Omental fat pad (tissue), 4 donors: ENCODE data around the gene POU2AF2. TPM values are rescaled to one million over a fixed set of nuclear protein-coding genes. Genes with fewer than 3 reads are reported as not detected.
"Not testable (repeated sequence)": the region's sequence is repeated elsewhere in the genome, so short reads cannot be mapped to it uniquely, and the experiment has no call there.

Experiments used
- ATAC-seq: fragments of 150-250 bp; one replicate; pipeline ENCODE4 v1.9.1; 2016; ENCODE audit warnings: mild to moderate bottlenecking, moderate library complexity; ENCODE audit not compliant: low FRiP score
- DNase-seq: peaks from one replicate; pipeline ENCODE4 v3.0.0-alpha.2; 2019; ENCODE audit warnings: low spot score
- total RNA-seq, 4 donors: library from RNA; depleted of rRNA; stranded (reverse); fragments of >200 nt; gene quantifications; one replicate each; pipeline ENCODE4 v1.1.0, GENCODE V29; 2016
- TF ChIP-seq, protein P1 (sequence below), 3 donors: fragments of 450-650 bp; IDR thresholded peaks; one replicate each; pipeline ENCODE4 v1.5.1; 2016 to 2017; ENCODE audit warnings: antibody characterized with exemption in 3 of 3, mild to moderate bottlenecking in 3 of 3, moderate library complexity in 2 of 3

POU2AF2 gene
- total RNA-seq, 4 donors from 2014 or later = not detected

DNA sequence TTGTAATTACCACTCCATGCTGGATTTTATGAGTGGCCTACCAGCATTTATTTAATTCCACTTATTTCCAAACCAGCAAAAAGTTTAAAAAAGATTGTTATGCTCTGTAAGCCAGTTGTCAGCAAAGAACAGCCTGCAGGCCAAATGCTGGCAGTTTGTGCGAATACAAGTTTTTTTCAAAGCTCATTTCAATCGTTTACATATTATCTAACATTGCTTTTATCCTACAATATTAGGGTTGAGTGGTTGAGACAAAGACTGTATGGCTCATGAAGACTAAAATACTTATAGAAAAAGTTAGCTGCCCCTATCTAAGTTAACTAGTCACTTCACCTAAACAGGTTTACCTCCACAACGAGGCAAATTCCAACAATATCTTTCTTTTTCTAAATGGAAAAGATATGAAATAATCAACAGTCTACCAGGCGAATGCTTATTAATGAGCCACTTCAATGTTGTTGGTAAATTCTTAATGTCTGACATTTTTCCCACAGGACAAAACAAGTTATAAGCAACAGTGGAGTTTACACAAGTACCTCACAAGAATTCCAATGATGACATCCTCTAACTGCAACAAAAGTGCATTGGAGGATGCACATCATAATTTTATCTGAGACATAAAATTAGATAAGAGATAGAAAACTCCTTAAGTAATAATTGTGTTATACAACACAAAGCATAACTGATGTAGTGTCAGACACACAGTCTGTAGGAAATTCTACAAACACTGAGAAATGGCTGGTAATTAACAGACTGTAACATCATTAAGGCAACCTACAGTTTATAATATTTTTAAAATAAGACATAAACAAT lies 35.8 kb upstream of the POU2AF2 start:
- ATAC-seq = no peak
- TF ChIP-seq, protein P1, sequence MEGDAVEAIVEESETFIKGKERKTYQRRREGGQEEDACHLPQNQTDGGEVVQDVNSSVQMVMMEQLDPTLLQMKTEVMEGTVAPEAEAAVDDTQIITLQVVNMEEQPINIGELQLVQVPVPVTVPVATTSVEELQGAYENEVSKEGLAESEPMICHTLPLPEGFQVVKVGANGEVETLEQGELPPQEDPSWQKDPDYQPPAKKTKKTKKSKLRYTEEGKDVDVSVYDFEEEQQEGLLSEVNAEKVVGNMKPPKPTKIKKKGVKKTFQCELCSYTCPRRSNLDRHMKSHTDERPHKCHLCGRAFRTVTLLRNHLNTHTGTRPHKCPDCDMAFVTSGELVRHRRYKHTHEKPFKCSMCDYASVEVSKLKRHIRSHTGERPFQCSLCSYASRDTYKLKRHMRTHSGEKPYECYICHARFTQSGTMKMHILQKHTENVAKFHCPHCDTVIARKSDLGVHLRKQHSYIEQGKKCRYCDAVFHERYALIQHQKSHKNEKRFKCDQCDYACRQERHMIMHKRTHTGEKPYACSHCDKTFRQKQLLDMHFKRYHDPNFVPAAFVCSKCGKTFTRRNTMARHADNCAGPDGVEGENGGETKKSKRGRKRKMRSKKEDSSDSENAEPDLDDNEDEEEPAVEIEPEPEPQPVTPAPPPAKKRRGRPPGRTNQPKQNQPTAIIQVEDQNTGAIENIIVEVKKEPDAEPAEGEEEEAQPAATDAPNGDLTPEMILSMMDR (IDR thresholded peaks at IDR 0.05) = no peak
- DNase-seq = no peak

DNA sequence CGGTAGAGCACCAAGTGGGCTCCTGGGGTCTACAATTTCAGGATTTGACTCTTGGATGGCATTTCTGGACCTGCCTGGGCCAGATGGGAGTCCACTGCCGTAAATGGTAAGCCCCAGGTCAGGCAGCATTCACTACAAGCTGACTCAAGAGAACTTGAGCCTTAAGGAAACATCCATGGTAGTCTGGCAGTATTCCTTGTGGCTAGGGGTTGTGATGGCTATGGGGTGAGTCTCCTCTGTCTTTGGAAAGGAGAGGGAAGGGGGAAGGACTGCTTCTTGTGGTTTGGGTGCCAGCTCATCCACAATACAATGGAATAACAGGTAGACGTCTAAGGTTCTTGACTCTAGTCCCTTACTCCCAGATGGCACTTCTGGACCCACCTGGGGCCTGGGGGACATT lies 32.3 kb upstream of the POU2AF2 start:
- DNase-seq = no peak
- TF ChIP-seq, protein P1 (IDR thresholded peaks at IDR 0.05) = no peak
- ATAC-seq = no peak

DNA sequence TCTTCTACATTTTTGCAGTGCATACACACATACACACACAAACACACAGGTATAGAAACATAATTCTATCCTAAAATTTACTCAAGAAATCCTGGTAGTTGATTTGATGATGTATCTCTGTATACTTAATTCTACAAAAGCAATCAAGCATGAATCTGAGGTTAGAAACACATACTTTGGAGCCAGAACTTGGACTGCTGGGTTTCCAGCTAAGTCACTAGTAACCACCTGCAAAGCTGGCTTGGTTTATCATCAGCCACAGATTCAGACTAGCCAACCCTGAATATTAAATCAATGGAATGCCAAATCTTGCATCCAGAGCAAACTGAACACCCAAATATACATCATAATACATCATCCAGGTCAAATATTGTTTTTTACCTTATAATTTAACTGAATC lies 24.8 kb upstream of the POU2AF2 start:
- DNase-seq (no peak), ATAC-seq (no peak)
- TF ChIP-seq, protein P1 (IDR thresholded peaks at IDR 0.05) = no peak

DNA sequence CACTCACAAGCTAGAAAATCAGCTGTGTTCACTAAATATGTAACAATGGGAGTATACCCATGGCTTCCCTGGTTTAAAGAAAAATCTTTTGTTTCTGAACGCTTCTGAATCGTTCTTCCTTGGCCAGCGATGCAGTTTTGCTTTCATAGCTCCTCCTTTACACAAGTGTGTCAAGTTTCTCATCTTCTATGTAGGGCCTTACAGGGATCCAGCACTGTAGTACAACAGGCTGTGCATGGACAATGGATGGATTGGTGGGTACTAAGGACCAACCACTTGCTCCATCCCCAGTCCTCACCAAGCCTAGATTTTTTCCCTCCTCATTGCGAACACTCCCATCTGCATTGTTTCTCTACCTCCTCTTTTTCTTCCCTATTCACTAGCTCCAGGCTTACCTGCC lies 24.3 kb upstream of the POU2AF2 start:
- TF ChIP-seq, protein P1 (IDR thresholded peaks at IDR 0.05) = no peak
- DNase-seq (no peak), ATAC-seq (no peak)

DNA sequence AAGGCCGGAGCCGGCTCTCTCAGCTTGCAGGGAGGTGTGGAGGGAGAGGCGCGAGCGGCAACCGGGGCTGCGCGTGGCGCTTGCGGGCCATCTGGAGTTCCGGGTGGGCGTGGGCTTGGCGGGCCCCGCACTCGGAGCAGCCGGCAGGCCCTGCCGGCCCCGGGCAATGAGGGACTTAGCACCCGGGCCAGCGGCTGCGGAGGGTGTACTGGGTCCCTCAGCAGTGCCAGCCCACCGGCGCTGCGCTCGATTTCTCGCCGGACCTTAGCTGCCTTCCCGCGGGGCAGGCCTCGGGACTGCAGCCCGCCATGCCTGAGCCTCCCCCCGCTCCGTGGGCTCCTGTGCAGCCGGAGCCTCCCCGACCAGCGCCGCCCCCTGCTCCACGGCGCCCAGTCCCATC lies 23.6 kb upstream of the POU2AF2 start:
- DNase-seq, ATAC-seq: not testable (repeated sequence)

DNA sequence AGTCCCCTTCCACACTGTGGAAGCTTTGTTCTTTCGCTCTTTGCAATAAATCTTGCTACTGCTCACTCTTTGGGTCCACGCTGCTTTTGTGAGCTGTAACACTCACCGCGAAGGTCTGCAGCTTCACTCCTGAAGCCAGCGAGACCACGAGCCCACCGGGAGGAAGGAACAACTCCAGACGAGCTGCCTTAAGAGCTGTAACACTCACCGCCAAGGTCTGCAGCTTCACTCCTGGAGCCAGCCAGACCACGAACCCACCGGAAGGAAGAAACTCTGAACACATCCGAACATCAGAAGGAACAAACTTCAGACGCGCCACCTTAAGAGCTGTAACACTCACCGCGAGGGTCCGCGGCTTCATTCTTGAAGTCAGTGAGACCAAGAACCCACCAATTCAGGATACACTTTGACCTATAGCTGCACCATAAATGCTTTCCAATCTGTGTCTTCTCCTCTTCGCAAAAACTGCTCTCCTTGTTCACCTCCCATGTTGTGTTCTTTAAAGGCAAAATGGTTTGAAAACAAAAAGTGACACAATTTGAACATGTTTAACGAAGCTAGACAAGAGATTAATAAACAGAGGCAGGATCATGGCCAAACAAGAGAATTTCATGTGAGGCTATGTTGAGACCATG lies 22.6 kb upstream of the POU2AF2 start:
- ATAC-seq, DNase-seq: not testable (repeated sequence)

DNA sequence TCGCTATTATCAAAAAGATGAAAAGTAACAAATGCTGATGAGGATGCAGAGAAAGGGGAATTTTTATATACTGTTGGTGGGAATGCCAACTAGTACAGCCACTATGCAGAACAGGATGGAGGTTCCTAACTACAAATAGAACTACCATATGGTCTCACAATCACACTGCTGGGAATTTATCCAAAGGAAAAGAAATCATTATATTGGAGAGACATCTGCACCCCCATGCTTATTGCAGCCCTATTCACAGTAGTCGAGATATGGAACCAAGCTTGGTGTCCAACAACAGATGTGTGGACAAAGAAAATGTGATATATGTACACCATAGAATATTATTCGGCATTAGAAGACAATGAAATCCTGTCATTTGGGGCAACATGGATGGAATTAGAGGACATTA lies 19.6 kb upstream of the POU2AF2 start:
- TF ChIP-seq, protein P1 (IDR thresholded peaks at IDR 0.05) = no peak
- DNase-seq (no peak), ATAC-seq (no peak)

DNA sequence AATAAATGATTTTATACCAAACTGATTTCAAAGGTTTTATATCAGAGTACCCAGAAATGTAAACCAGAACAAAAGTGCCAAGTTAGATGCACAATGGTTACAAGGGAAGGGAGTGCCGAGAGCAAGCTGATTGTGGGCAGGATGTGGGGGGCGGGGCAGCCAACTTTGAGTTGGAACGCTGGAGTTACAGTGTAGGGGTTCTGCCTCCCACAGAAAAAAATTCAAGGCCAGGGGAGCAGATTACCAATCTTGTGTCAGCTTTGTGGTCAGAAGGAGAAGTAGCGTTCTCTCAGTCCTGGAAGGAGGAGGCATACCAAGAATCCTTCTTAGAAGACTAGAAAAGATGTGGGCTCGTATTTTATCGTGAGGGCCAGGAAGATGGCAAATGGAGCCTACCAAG lies 15.9 kb upstream of the POU2AF2 start:
- ATAC-seq (no peak), DNase-seq (no peak)
- TF ChIP-seq, protein P1 (IDR thresholded peaks at IDR 0.05) = no peak
